Stimulated activated CD8-positive, alpha-beta memory T cell treated with anti-CD3 and anti-CD28 coated beads, Interleukin-4, amount 100 ng/mL, for 24 hours (primary cell): ENCODE data around the gene GPHA2.

Source experiments
- DNase-seq: peaks from one replicate; pipeline ENCODE4 v3.0.0-alpha.2; 2020; ENCODE audit warnings: low read depth

The GPHA2 gene

GRCh38 chr11:64891215-64891848 lies 44.4 kb downstream of the GPHA2 start:
- no peak for DNase-seq

- no peak for DNase-seq
These were observed 45.2 kb downstream of the GPHA2 start for GRCh38 chr11:64890522-64890939.

GRCh38 chr11:64888729-64889511 lies 46.8 kb downstream of the GPHA2 start:
- no peak for DNase-seq

GRCh38 chr11:64888406-64888728 lies 47.3 kb downstream of the GPHA2 start:
- DNase-seq = no peak

GRCh38 chr11:64887757-64888405 lies 47.8 kb downstream of the GPHA2 start:
- peak; percentile 72 for DNase-seq

GRCh38 chr11:64887234-64887756 lies 48.4 kb downstream of the GPHA2 start:
- DNase-seq = no peak

- no peak for DNase-seq
These were observed 50.1 kb downstream of the GPHA2 start for GRCh38 chr11:64885367-64886286.
